ENCODE measurements around the gene PFN4. TPM values are rescaled to one million over a fixed set of nuclear protein-coding genes. Genes with fewer than 3 reads are reported as not detected.
"Not testable (repeated sequence)": the region's sequence is repeated elsewhere in the genome, so short reads cannot be mapped to it uniquely, and the experiment has no call there.

Gene PFN4
- total RNA-seq, 1 experiment from 2014 or later: not detected

DNA sequence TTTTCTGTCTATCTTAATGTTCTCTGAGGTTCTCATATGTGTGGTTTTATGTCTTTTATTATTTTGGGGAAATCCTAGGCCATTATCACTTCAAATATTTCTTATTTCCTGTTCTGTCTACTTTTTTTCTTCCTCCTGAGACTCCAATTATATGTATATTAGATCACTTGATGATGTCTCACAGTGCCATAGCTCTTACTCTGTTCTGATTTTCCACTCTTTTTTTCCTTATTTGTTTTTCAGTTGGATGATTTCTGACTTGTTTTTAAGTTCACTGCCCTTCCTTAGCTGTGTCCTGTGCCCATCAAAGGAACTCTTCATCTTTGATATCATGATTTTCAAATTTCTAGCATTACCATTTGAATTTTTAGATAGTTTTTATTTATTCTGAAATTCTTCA is 24.2 kb upstream of the PFN4 start:
- intact Hi-C loops (cut with micrococcal nuclease): no loop called here
- ChIA-PET RAD21 (ENCODE audit: low non-redundant PET in 1 of 2, low total read pairs in 2 of 2, uncharacterized antibody in 2 of 2, unreplicated experiment in 2 of 2) (no interaction called here), POLR2A (no interaction called here), CTCF (no interaction called here)
- Histone ChIP-seq H3K79me2 (ENCODE audit: insufficient read depth, low read length) (no peaks in the 10 kb centered on the region), H3K4me2 (ENCODE audit: low read length) (no peak overlapping the region), H3K9ac (ENCODE audit: low read length) (no peak overlapping the region), H3K4me3 (replicated peaks in 1 of 2; ENCODE audit: low read depth in 1 of 2, low read length in 2 of 2) (no peak overlapping the region), H3K4me1 (ENCODE audit: control insufficient read depth in 1 of 2, insufficient read depth in 2 of 2, low read length in 2 of 2) (no peaks in the 10 kb centered on the region), H3K27me3 (ENCODE audit: insufficient read depth, low read length) (no peaks in the 10 kb centered on the region), H3K9me3 (ENCODE audit: control insufficient read depth in 1 of 2, insufficient read depth in 1 of 2, low read depth in 1 of 2, low read length in 2 of 2) (peaks cover 0 to 4% of the 10 kb centered on the region in 2 experiments; a peak in 1 of 4 replicates), H2AFZ (ENCODE audit: low read depth, low read length, poor library complexity, severe bottlenecking) (no peak overlapping the region), H3K27ac (ENCODE audit: low read depth, low read length) (no peak overlapping the region), H4K20me1 (ENCODE audit: insufficient read depth) (no peaks in the 10 kb centered on the region), H3K36me3 (ENCODE audit: control insufficient read depth in 1 of 2, insufficient read depth in 2 of 2, low read length in 2 of 2) (no peaks in the 10 kb centered on the region), H3K9me2 (ENCODE audit: insufficient read depth) (no peaks in the 10 kb centered on the region)
- no peak for ATAC-seq
- no peak for DNase-seq (ENCODE audit: low read depth, low spot score)
- BruUV-seq (replicated peaks): no TSS peak
- TF ChIP-seq YY1 (IDR thresholded peaks at IDR 0.05; ENCODE audit: extremely low read depth, insufficient replicate concordance, low read depth, low read length): no peak
- no peak for TF ChIP-seq CBX3 (IDR thresholded peaks at IDR 0.05; ENCODE audit: low read depth)
- TF ChIP-seq POLR2AphosphoS5 (IDR thresholded peaks at IDR 0.05; ENCODE audit: low read depth, low read length): no peak
- no peak for TF ChIP-seq EZH2 (IDR thresholded peaks at IDR 0.05)
- no peak for TF ChIP-seq EGR1 (IDR thresholded peaks at IDR 0.05; ENCODE audit: low read depth)
- TF ChIP-seq, protein P1, sequence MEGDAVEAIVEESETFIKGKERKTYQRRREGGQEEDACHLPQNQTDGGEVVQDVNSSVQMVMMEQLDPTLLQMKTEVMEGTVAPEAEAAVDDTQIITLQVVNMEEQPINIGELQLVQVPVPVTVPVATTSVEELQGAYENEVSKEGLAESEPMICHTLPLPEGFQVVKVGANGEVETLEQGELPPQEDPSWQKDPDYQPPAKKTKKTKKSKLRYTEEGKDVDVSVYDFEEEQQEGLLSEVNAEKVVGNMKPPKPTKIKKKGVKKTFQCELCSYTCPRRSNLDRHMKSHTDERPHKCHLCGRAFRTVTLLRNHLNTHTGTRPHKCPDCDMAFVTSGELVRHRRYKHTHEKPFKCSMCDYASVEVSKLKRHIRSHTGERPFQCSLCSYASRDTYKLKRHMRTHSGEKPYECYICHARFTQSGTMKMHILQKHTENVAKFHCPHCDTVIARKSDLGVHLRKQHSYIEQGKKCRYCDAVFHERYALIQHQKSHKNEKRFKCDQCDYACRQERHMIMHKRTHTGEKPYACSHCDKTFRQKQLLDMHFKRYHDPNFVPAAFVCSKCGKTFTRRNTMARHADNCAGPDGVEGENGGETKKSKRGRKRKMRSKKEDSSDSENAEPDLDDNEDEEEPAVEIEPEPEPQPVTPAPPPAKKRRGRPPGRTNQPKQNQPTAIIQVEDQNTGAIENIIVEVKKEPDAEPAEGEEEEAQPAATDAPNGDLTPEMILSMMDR (IDR thresholded peaks at IDR 0.05 in 2 of 3, conservative IDR thresholded peaks at IDR 0.05 in 1 of 3; ENCODE audit: borderline replicate concordance in 1 of 3, insufficient read depth in 1 of 3, low read depth in 2 of 3, low read length in 2 of 3): no peak
- TF ChIP-seq SIN3A (IDR thresholded peaks at IDR 0.05; ENCODE audit: low read depth): no peak
- TF ChIP-seq RAD21 (IDR thresholded peaks at IDR 0.05; ENCODE audit: low read depth): no peak

DNA sequence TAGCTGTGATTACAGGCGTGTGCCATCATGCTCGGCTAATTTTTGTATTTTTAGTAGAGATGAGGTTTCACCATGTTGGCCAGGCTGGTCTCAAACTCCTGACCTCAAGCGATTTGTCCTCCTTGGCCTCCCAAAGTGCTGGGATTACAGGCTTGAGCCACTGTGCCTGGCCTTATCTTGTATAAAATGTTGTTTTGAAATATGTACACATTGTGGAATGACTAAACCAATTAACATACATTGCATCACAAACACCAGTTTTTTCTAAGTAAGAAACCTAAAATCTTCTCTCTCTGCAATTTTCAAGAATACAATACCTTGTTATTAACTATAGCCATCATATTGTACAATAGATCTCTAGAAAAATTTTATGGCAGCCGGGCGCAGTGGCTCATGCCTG is 17.2 kb upstream of the PFN4 start:
- RAD21 ChIA-PET (ENCODE audit: low non-redundant PET in 1 of 2, low total read pairs in 2 of 2, uncharacterized antibody in 2 of 2, unreplicated experiment in 2 of 2); ATAC-seq; H3K36me3 ChIP-seq (ENCODE audit: control insufficient read depth in 1 of 2, insufficient read depth in 2 of 2, low read length in 2 of 2); H3K4me1 ChIP-seq (ENCODE audit: control insufficient read depth in 1 of 2, insufficient read depth in 2 of 2, low read length in 2 of 2); H3K27me3 ChIP-seq (ENCODE audit: insufficient read depth, low read length); POLR2A ChIA-PET; DNase-seq (ENCODE audit: low read depth, low spot score); H3K9me2 ChIP-seq (ENCODE audit: insufficient read depth); intact Hi-C loops (cut with micrococcal nuclease); H3K27ac ChIP-seq (ENCODE audit: low read depth, low read length); H3K4me3 ChIP-seq (replicated peaks in 1 of 2; ENCODE audit: low read depth in 1 of 2, low read length in 2 of 2); H4K20me1 ChIP-seq (ENCODE audit: insufficient read depth); H2AFZ ChIP-seq (ENCODE audit: low read depth, low read length, poor library complexity, severe bottlenecking); BruUV-seq (replicated peaks); CTCF ChIA-PET; H3K4me2 ChIP-seq (ENCODE audit: low read length); H3K9ac ChIP-seq (ENCODE audit: low read length); H3K9me3 ChIP-seq (ENCODE audit: control insufficient read depth in 1 of 2, insufficient read depth in 1 of 2, low read depth in 1 of 2, low read length in 2 of 2); H3K79me2 ChIP-seq (ENCODE audit: insufficient read depth, low read length): not testable (repeated sequence)

Measured in HCT116 (cell line).